ENCODE data around the gene NRXN3.
A peak's percentile ranks its signal among the peaks of the same experiment; 100 is the strongest.
"Not testable (repeated sequence)": the region's sequence is repeated elsewhere in the genome, so short reads cannot be mapped to it uniquely, and the experiment has no call there.

Gene NRXN3

GRCh38 chr14:78417532-78417931, 247.4 kb downstream of the NRXN3 start:
- DNase-seq = no peak

GRCh38 chr14:78424311-78424710, 254.1 kb downstream of the NRXN3 start:
- no peak for DNase-seq

GRCh38 chr14:78425330-78425729, 255.2 kb downstream of the NRXN3 start:
- DNase-seq = no peak

- DNase-seq = no peak
Measured at GRCh38 chr14:78425782-78426181, 255.6 kb downstream of the NRXN3 start.

- DNase-seq = no peak
Measured at GRCh38 chr14:78432046-78432445, 261.9 kb downstream of the NRXN3 start.

GRCh38 chr14:78437448-78437847, 267.3 kb downstream of the NRXN3 start:
- not testable (repeated sequence) for DNase-seq

- no peak for DNase-seq
Measured at GRCh38 chr14:78440356-78440894, 270.3 kb downstream of the NRXN3 start.

- no peak for DNase-seq
Measured at GRCh38 chr14:78443834-78444233, 273.7 kb downstream of the NRXN3 start.

- no peak for DNase-seq
Measured at GRCh38 chr14:78445275-78445674, 275.1 kb downstream of the NRXN3 start.

- no peak for DNase-seq
Measured at GRCh38 chr14:78446807-78447206, 276.6 kb downstream of the NRXN3 start.

- peak; percentile 4 for DNase-seq
Measured at GRCh38 chr14:78448164-78449094, 278.3 kb downstream of the NRXN3 start.

GRCh38 chr14:78450669-78451318, 280.6 kb downstream of the NRXN3 start:
- no peak for DNase-seq

- no peak for DNase-seq
Measured at GRCh38 chr14:78451319-78451695, 281.1 kb downstream of the NRXN3 start.

- no peak for DNase-seq
Measured at GRCh38 chr14:78455896-78456435, 285.8 kb downstream of the NRXN3 start.

GRCh38 chr14:78469947-78470346, 299.8 kb downstream of the NRXN3 start:
- no peak for DNase-seq

GRCh38 chr14:78479127-78479780, 309.1 kb downstream of the NRXN3 start:
- DNase-seq = no peak

- no peak for DNase-seq
Measured at GRCh38 chr14:78484028-78484427, 313.9 kb downstream of the NRXN3 start.

- DNase-seq = no peak
Measured at GRCh38 chr14:78486081-78486480, 315.9 kb downstream of the NRXN3 start.

GRCh38 chr14:78486621-78487020, 316.4 kb downstream of the NRXN3 start:
- DNase-seq = no peak

GRCh38 chr14:78487573-78487972, 317.4 kb downstream of the NRXN3 start:
- DNase-seq = not testable (repeated sequence)

- no peak for DNase-seq
Measured at GRCh38 chr14:78488938-78489337, 318.8 kb downstream of the NRXN3 start.

GRCh38 chr14:78491048-78491447, 320.9 kb downstream of the NRXN3 start:
- no peak for DNase-seq

GRCh38 chr14:78498062-78498595, 328.0 kb downstream of the NRXN3 start:
- no peak for DNase-seq

Measured in CD4-positive, alpha-beta T cell treated with Interleukin-10 for 1 hour (primary cell).